DMS153 treated with DMSO at 0.1 percent for 48 hours (cell line): ENCODE measurements around the gene RFC4.
A peak's percentile ranks its signal among the peaks of the same experiment; 100 is the strongest.

Experiments used
- DNase-seq: peaks from one replicate; lab custom pipeline; 2025; ENCODE audit not compliant: unreplicated experiment; lab: John Stamatoyannopoulos, UW

The RFC4 gene

DNA sequence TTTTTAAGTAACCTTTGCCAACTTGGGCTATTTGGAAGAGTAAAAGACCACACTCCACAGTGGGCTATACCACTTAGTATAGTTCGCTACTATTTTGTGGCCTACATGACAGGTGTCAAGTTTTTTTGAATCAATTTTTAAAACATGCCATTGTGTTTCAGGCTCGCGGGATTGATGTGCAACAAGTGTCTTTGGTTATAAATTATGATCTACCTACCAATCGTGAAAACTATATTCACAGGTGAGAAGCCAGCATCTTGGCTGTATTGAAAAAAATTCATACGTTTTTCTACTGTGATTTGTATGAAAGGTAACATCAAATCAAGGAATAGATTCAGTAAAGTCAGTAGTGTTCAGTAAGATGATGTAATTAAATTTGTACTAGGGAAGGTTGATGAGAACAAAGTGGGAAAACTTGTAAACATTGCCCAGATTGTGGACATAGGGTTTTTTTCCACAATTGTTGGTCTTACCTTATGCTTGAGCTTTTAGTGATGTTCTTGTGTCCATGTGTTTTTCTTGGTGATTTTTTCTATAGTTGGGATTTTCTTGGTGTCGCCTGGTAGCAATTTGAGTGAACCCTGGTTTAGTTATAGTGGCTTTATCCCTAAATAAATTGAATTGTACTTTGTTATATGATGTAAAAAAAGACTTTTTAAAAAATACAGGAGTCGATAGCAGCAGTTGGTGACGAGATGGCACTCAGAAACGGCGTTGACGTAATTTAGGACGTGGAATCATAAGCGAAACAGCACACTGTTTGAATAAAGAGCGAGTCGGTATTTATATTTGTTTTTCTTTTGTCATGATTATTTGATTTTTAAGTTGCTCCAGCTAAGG, 18.4 kb downstream of the RFC4 start:
- no peak for DNase-seq

DNA sequence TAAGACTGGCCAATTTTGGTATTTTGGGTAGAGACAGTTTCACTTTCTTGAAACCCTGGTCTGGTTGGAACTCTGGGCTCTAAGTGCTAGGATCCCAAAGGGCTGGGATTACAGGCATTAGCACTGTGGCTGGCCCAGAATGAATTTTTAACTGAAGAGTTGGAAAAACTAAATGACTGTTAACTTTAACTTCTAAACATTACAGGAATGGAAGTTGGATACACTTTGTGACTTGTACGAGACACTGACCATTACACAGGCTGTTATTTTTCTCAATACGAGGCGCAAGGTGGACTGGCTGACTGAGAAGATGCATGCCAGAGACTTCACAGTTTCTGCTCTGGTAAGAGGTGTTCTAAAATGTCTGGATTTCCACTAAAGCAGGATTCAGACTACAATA, 19.4 kb downstream of the RFC4 start:
- DNase-seq = no peak

DNA sequence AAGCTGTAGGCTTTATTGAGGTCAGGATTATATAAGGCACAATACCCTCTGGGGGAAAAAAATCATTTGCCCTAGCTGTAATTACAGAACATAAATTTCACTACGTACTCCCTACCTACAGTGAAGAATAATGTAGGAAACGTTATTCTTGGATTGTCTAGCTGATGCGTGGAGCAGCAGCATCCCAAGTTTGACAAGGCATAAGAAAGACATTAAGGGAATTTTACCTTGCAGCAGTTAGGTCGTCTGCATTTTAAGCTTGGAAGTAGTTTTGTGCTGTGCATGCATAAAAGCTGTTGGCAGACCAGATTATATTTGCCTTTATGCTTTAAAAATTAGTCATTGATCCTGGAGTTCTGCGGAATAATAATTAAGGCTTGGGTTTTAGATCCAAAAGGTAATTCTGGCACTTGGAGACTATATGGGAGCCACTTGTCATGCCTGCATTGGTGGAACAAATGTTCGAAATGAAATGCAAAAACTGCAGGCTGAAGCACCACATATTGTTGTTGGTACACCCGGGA, 20.7 kb downstream of the RFC4 start:
- no peak for DNase-seq

- no peak for DNase-seq
Measured at GRCh38 chr3:186784820-186785494, 21.3 kb downstream of the RFC4 start.

DNA sequence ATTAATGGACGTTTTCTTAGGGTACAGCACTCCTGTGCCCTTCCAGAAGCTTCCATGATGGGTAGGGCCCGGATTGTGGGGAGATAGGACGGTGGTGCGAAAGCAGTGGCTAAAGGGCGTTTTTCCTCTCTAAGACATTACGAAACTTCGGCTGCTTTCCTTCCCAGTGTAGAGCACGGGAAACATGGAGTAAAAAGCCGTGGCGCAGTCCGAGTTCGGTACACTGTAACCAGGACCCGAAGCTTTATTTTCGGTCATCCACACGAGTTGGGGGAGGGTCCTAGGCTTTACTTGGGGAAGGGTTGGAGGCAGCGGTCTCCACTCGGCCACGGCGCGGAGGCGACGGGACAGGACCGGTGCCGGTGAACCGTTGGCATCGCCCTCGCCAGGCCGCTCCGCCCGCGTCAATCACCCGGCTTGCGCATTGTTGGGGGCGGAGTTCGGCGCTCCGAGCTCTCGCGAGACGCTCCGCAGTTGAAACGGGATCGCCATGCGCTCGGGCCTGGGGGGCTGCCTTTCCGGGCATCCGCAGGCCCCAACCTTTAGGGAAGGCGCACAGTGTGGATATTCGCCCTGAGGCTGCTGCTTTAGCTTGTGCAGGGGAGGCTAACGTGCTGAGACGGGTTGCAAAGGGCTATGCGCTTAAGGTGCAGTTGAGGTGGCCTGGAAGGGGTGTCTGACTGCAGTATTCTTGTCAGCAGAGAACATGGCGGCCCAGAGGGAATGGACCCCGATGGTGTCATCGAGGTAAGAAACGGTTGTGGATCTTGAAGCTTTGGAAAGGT, 22.4 kb downstream of the RFC4 start:
- DNase-seq = peak; percentile 12

DNA sequence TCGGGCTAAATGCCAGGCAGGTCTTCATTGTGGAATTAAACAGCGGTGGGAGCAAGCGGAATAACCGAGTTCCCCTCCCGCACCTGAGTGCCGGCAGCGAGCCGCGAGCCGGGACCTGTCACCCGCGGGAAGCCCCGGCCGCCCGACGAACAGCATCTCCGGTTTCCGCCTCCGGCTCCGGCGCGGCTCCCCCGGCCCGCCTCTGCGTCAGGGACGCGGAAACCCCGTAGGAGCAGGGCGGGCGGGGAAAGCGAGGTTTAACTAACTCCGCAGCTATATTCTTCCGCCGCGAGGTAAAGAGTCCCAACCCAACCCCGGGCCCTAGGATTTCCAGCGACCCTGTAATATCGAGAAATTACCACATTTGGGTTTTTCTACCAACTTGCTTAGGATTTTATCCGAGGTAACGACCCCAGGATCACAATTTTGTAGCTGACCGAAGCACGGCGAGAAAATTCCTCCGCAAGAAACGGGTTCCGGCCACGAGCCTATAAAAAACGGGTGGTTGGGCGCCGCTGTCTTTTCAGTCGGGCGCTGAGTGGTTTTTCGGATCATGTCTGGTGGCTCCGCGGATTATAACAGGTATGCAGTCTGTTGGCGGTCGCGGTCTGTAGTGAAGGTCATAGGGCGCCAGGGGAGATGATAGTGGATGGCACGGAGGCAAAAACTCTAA, 23.1 kb downstream of the RFC4 start, which contains the start of gene EIF4A2:
Gene EIF4A2 (plus strand): TSS at position 520 of the 673 bp plus-strand sequence. CDS start 34 bp downstream, at position 554.
- peak; percentile 71 for DNase-seq

GRCh38 chr3:186782542-186783057, 23.7 kb downstream of the RFC4 start:
- DNase-seq = no peak

- no peak for DNase-seq
Measured at GRCh38 chr3:186779204-186779603, 27.1 kb downstream of the RFC4 start.

GRCh38 chr3:186775999-186776398, 30.3 kb downstream of the RFC4 start:
- DNase-seq = no peak

GRCh38 chr3:186772701-186773417, 33.4 kb downstream of the RFC4 start:
- DNase-seq = no peak

DNA sequence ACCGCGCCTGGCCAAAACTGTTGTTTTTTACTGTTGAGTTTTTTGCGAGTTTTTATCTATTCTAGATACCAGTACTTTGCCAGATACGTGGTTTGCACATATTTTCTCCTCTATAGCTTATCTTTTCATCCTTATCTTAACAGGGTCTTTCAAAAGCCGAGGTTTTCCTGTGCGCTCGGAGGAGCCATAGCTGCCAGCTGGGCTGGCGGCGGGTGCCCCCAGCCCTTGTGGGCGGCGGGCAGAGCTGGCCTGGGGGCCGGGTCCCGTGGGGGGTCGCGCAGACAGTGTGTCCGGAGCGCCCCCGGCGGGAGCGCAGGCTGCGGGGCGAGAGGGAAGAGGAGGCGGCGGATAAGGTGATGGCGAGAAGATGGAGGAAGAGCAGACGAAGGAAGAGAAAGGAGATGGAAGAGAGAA, 34.0 kb downstream of the RFC4 start:
- DNase-seq = no peak

GRCh38 chr3:186760897-186761447, 45.3 kb downstream of the RFC4 start:
- DNase-seq = no peak

- DNase-seq = no peak
Measured at GRCh38 chr3:186760141-186760833, 46.0 kb downstream of the RFC4 start.

GRCh38 chr3:186759231-186759930, 46.9 kb downstream of the RFC4 start:
- no peak for DNase-seq

DNA sequence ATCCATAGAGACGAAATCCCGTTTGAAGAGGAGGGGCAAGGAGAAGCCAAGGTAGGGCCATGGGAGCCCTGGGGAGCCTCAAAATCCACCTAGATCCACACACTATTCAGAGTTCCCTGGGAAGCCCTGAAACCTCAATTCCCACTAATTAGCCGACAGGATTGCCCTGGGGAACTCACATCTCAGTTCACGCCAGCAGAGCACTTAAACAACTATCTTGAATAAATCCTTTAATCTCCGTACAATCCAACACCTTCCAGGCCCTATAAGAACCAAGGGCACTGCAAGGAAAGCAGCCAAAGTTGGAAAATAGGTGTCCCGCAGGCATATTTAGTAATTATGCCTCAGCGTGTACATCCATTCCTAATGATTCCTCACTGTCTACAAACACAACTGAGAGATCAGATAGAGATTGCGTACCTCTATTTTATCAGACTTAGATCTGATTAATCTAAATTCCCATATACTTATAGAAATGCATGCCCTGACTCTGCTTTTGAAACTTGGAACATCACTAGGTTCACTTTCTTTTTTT, 48.5 kb downstream of the RFC4 start:
- DNase-seq = no peak

- DNase-seq = no peak
Measured at GRCh38 chr3:186757214-186757613, 49.1 kb downstream of the RFC4 start.

DNA sequence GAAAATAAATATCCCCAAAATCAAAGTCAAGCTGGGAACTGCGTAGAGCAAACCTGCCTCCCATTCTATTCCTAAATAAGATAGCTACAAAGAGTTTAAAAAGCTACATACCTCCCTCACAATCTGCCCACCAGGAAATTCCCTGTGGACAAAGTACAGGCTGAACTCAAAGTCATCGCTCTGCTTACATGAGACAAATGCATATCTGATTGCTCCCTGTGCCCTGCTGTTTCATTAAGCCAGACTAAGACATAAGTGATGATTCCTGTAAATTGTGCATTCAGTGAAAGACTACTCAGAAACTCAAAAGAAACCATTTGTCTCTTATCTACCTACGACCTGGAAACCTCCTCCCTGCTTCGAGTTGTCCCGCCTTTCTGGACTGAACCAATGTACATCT, 51.4 kb downstream of the RFC4 start:
- no peak for DNase-seq

DNA sequence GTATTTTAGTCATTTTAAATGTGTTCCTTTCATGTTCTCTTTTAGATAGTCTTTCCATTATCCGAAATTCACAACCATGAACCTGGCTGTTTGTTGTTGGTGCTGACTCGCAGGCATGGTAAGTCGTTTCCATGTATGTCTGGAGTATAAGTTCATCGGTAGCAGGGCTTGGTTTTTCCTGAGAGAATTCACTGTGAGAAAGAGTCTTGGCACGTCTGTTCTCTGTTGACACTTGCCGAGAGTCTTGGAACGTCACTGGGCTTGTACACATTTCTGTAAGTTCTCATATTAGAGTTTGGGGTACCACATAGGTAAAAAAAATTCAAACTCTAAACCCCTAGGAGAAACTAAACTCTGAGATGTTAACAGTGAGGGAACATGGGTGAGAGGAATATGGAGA, 52.3 kb downstream of the RFC4 start:
- DNase-seq = no peak
